HFFc6 (cell line): ENCODE measurements around the gene COL9A3. TPM values are rescaled to one million over a fixed set of nuclear protein-coding genes. Genes with fewer than 3 reads are reported as not detected.
"Not testable (repeated sequence)": the region's sequence is repeated elsewhere in the genome, so short reads cannot be mapped to it uniquely, and the experiment has no call there.

Experiments used
- DNase-seq: peaks from one replicate; pipeline ENCODE4 v3.0.0-alpha.2; 2018
- H3K27ac Mint-ChIP-seq: 2 replicates; pipeline ENCODE4 v1.8.0; 2020; ENCODE audit warnings: mild to moderate bottlenecking, mixed read lengths
- H3K27me3 Mint-ChIP-seq: 2 replicates; pipeline ENCODE4 v1.8.0; 2021; ENCODE audit warnings: mild to moderate bottlenecking, moderate library complexity, mixed read lengths; ENCODE audit not compliant: insufficient read depth
- H3K36me3 Mint-ChIP-seq: 2 replicates; pipeline ENCODE4 v1.8.0; 2021; ENCODE audit warnings: low read depth, mixed read lengths
- H3K4me1 Mint-ChIP-seq: 2 replicates; pipeline ENCODE4 v1.8.0; 2020; ENCODE audit warnings: low read depth, mixed read lengths
- H3K4me3 Mint-ChIP-seq: 2 replicates; pipeline ENCODE4 v1.8.0; 2020; ENCODE audit warnings: mild to moderate bottlenecking, moderate library complexity, mixed read lengths
- H3K9me3 Mint-ChIP-seq: 2 replicates; pipeline ENCODE4 v1.8.0; 2020; ENCODE audit warnings: mild to moderate bottlenecking, mixed read lengths
- CTCF ChIP-seq: fragments of 200-600 bp; sonication (generic); IDR thresholded peaks from 2 replicates; pipeline ENCODE4 v1.5.0; 2021; ENCODE audit warnings: antibody characterized with exemption, mild to moderate bottlenecking
- total RNA-seq, 6 experiments: library from RNA; stranded (reverse); fragmentation: NEBNext Ultra II Directional; extraction: Animal tissue kit (Norgen Biotek cat#: 25700); gene quantifications; 2 replicates in 1 of 6; 3 replicates in 5 of 6; pipeline ENCODE4 v1.2.3, GENCODE V29; 2021

Gene COL9A3
- total RNA-seq, 6 experiments from 2014 or later: 0.07 to 0.34 (median 0.09) TPM; not detected in 3

- no peak for DNase-seq
- Mint-ChIP-seq H3K4me3 (no peak overlapping the region), H3K27ac (no peak overlapping the region), H3K9me3 (no peaks in the 10 kb centered on the region; the same call in 1 of the 2 replicates), H3K4me1 (peaks cover 22% of the 10 kb centered on the region), H3K36me3 (no peaks in the 10 kb centered on the region; the same call in 1 of the 2 replicates), H3K27me3 (peaks cover 13% of the 10 kb centered on the region)
- no peak for TF ChIP-seq CTCF
Measured at GRCh38 chr20:62864207-62864606, 47.4 kb downstream of the COL9A3 start.

- peaks cover 11% of the 10 kb centered on the region for H3K4me1 Mint-ChIP-seq
- peaks cover 16% of the 10 kb centered on the region for H3K27me3 Mint-ChIP-seq
- DNase-seq: no peak
- no peak overlapping the region for H3K4me3 Mint-ChIP-seq
- no peak for TF ChIP-seq CTCF
- H3K36me3 Mint-ChIP-seq: no peaks in the 10 kb centered on the region
- 0 out of 2 replicates have a peak, but pooled peaks cover 4% of the 10 kb centered on the region for H3K9me3 Mint-ChIP-seq
- no peak overlapping the region for H3K27ac Mint-ChIP-seq
Measured at GRCh38 chr20:62872184-62872847, 55.5 kb downstream of the COL9A3 start.

GRCh38 chr20:62872862-62873261, 56.0 kb downstream of the COL9A3 start:
- Mint-ChIP-seq H3K27ac (no peak overlapping the region), H3K27me3 (peaks cover 13% of the 10 kb centered on the region), H3K4me3 (no peak overlapping the region), H3K36me3 (no peaks in the 10 kb centered on the region), H3K9me3 (0 out of 2 replicates have a peak, but pooled peaks cover 4% of the 10 kb centered on the region), H3K4me1 (peaks cover 11% of the 10 kb centered on the region)
- no peak for TF ChIP-seq CTCF
- no peak for DNase-seq

- no peak for DNase-seq
- Mint-ChIP-seq H3K9me3 (0 out of 2 replicates have a peak, but pooled peaks cover 4% of the 10 kb centered on the region), H3K36me3 (no peaks in the 10 kb centered on the region), H3K4me1 (peaks cover 11% of the 10 kb centered on the region), H3K27me3 (peaks cover 13% of the 10 kb centered on the region), H3K27ac (no peak overlapping the region), H3K4me3 (no peak overlapping the region)
- no peak for TF ChIP-seq CTCF
Measured at GRCh38 chr20:62873280-62873679, 56.4 kb downstream of the COL9A3 start.

- Mint-ChIP-seq H3K27ac (peak overlapping the region; percentile 17; the same call in 1 of the 2 replicates), H3K27me3 (peaks cover 13% of the 10 kb centered on the region), H3K4me1 (peaks cover 11% of the 10 kb centered on the region)
- peak; percentile 69 for TF ChIP-seq CTCF
- not testable (repeated sequence) for H3K4me3 Mint-ChIP-seq, H3K36me3 Mint-ChIP-seq, H3K9me3 Mint-ChIP-seq
- peak; percentile 60 for DNase-seq
Measured at GRCh38 chr20:62873681-62874031, 56.8 kb downstream of the COL9A3 start.
